ENCODE results near the gene PLK5.

- TF ChIP-seq CTCF (conservative IDR thresholded peaks at IDR 0.05 in 1 of 2, IDR thresholded peaks at IDR 0.05 in 1 of 2; ENCODE audit: low read depth in 1 of 2, low read length in 2 of 2), result no peak
- TF ChIP-seq EZH2 (IDR thresholded peaks at IDR 0.05; ENCODE audit: low read length, missing control alignments), result no peak
Observed at GRCh38 chr19:1518471-1518870, 5.4 kb upstream of the PLK5 start.
